Measurements from ENCODE around the gene VSIG8.

Gene VSIG8

DNA sequence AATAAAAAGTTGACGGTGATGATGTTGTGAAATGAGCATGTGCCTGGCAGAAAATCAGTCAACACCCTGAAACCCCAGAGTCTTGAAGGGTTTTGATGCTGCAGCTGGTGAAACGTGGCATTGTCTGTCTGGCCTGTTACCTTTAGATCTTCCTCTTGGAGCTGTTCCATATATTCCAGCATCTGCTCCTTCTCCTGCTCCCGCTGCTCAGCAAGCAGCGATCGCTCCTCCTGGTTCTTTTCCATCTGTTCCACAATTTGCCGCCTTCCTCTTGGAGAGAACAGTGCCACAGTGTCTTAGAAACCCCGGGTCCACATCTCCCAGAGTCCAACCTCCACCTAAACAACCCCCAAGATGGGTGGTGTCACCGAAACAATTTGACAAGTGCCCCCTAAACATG, 21.8 kb upstream of the VSIG8 start:
- H3K9me3 ChIP-seq (ENCODE audit: control insufficient read depth, low read length), result no peaks in the 10 kb centered on the region
- no peak overlapping the region for H3K4me3 ChIP-seq (ENCODE audit: insufficient read depth, low read depth, low read length, poor library complexity, severe bottlenecking)
- no peaks in the 10 kb centered on the region for H3K36me3 ChIP-seq (ENCODE audit: control insufficient read depth, insufficient read depth, low read length)
- peaks cover 8% of the 10 kb centered on the region for H3K4me1 ChIP-seq (ENCODE audit: control insufficient read depth, insufficient read depth, low read length, poor library complexity, severe bottlenecking)
- DNase-seq, result no peak
- H3K27me3 ChIP-seq (replicated peaks; ENCODE audit: control insufficient read depth, insufficient read depth, low read length, poor library complexity, severe bottlenecking), result no peaks in the 10 kb centered on the region
- H3K27ac ChIP-seq (ENCODE audit: insufficient read depth, low read length, poor library complexity, severe bottlenecking), result no peak overlapping the region

- Histone ChIP-seq H3K4me1 (ENCODE audit: control insufficient read depth, insufficient read depth, low read length, poor library complexity, severe bottlenecking) (peaks cover 8% of the 10 kb centered on the region), H3K9me3 (ENCODE audit: control insufficient read depth, low read length) (no peaks in the 10 kb centered on the region), H3K27me3 (replicated peaks; ENCODE audit: control insufficient read depth, insufficient read depth, low read length, poor library complexity, severe bottlenecking) (no peaks in the 10 kb centered on the region), H3K27ac (ENCODE audit: insufficient read depth, low read length, poor library complexity, severe bottlenecking) (no peak overlapping the region), H3K4me3 (ENCODE audit: insufficient read depth, low read depth, low read length, poor library complexity, severe bottlenecking) (no peak overlapping the region), H3K36me3 (ENCODE audit: control insufficient read depth, insufficient read depth, low read length) (no peaks in the 10 kb centered on the region)
- no peak for DNase-seq
Observed at GRCh38 chr1:159883134-159883533, 20.7 kb upstream of the VSIG8 start.

DNA sequence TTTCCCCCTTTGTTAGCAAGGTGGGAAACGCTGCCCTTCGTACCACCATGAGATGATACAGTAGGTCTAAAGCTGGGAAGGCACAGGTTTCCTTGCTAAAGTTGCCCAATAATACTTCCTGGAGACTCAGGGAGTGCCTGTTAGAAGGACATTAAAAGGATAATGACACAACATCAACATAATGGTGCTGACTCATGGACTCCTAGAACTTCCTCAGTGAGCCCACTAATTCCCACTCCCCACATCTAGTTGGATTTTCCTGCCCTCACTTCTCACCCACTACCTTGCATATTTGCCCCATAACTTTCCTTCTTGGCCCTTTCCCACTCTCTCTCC, 20.0 kb upstream of the VSIG8 start:
- Histone ChIP-seq H3K36me3 (ENCODE audit: control insufficient read depth, insufficient read depth, low read length) (no peaks in the 10 kb centered on the region), H3K9me3 (ENCODE audit: control insufficient read depth, low read length) (no peaks in the 10 kb centered on the region), H3K4me3 (ENCODE audit: insufficient read depth, low read depth, low read length, poor library complexity, severe bottlenecking) (no peak overlapping the region), H3K27me3 (replicated peaks; ENCODE audit: control insufficient read depth, insufficient read depth, low read length, poor library complexity, severe bottlenecking) (no peaks in the 10 kb centered on the region), H3K4me1 (ENCODE audit: control insufficient read depth, insufficient read depth, low read length, poor library complexity, severe bottlenecking) (peaks cover 8% of the 10 kb centered on the region), H3K27ac (ENCODE audit: insufficient read depth, low read length, poor library complexity, severe bottlenecking) (no peak overlapping the region)
- DNase-seq, result no peak

GRCh38 chr1:159881622-159882526, 19.4 kb upstream of the VSIG8 start:
- no peaks in the 10 kb centered on the region for H3K9me3 ChIP-seq (ENCODE audit: control insufficient read depth, low read length)
- H3K27me3 ChIP-seq (replicated peaks; ENCODE audit: control insufficient read depth, insufficient read depth, low read length, poor library complexity, severe bottlenecking), result no peaks in the 10 kb centered on the region
- peaks cover 8% of the 10 kb centered on the region for H3K4me1 ChIP-seq (ENCODE audit: control insufficient read depth, insufficient read depth, low read length, poor library complexity, severe bottlenecking)
- peak; percentile 13 to 48 (median 26) for DNase-seq
- no peaks in the 10 kb centered on the region for H3K36me3 ChIP-seq (ENCODE audit: control insufficient read depth, insufficient read depth, low read length)
- H3K27ac ChIP-seq (ENCODE audit: insufficient read depth, low read length, poor library complexity, severe bottlenecking), result no peak overlapping the region
- H3K4me3 ChIP-seq (ENCODE audit: insufficient read depth, low read depth, low read length, poor library complexity, severe bottlenecking), result no peak overlapping the region

DNA sequence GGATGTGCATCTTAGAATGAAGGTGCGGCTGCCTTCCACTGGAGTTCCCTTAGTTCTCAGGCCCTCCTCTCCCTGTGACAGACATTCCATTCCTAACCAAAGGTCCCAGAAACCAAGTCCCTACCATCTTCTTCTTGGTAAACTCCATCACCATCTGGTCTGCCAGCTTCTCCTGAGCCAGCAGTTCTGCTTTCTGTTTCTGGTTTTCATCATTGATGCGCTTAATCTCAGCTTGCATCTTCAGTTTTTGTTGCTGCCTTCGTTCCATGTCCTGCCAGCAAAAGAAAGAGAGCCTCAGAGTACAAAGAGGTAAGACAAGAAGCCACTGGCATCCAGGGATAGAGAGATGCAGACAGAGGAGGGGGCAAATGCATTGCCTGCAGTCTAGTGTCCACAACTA, 18.0 kb upstream of the VSIG8 start:
- Histone ChIP-seq H3K27me3 (replicated peaks; ENCODE audit: control insufficient read depth, insufficient read depth, low read length, poor library complexity, severe bottlenecking) (no peaks in the 10 kb centered on the region), H3K36me3 (ENCODE audit: control insufficient read depth, insufficient read depth, low read length) (no peaks in the 10 kb centered on the region), H3K9me3 (ENCODE audit: control insufficient read depth, low read length) (no peaks in the 10 kb centered on the region), H3K4me3 (ENCODE audit: insufficient read depth, low read depth, low read length, poor library complexity, severe bottlenecking) (no peak overlapping the region), H3K4me1 (ENCODE audit: control insufficient read depth, insufficient read depth, low read length, poor library complexity, severe bottlenecking) (peaks cover 8% of the 10 kb centered on the region), H3K27ac (ENCODE audit: insufficient read depth, low read length, poor library complexity, severe bottlenecking) (no peak overlapping the region)
- DNase-seq, result no peak

- no peak for DNase-seq
- Histone ChIP-seq H3K27ac (ENCODE audit: insufficient read depth, low read length, poor library complexity, severe bottlenecking) (no peak overlapping the region), H3K27me3 (replicated peaks; ENCODE audit: control insufficient read depth, insufficient read depth, low read length, poor library complexity, severe bottlenecking) (no peaks in the 10 kb centered on the region), H3K4me1 (ENCODE audit: control insufficient read depth, insufficient read depth, low read length, poor library complexity, severe bottlenecking) (peaks cover 8% of the 10 kb centered on the region), H3K9me3 (ENCODE audit: control insufficient read depth, low read length) (no peaks in the 10 kb centered on the region), H3K36me3 (ENCODE audit: control insufficient read depth, insufficient read depth, low read length) (no peaks in the 10 kb centered on the region), H3K4me3 (ENCODE audit: insufficient read depth, low read depth, low read length, poor library complexity, severe bottlenecking) (no peak overlapping the region)
Observed at GRCh38 chr1:159879977-159880376, 17.5 kb upstream of the VSIG8 start.

DNA sequence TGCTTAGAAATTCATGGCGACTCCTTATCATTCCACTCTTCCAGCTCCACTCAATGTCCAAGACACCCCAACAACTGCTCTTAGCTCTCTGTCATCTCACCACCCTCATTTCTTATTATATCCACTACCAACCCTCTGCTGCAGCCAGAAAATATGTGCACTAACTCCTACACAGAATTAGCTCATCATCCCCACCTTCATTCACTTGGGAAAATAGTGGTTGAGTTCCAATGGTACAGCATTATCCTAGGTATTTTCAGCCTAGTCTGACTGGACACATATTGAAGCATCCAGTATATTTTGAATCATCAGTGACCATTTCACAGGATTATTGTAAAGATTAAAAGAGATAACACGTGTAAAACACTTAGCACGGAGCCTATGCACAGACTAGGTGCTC, 16.7 kb upstream of the VSIG8 start:
- Histone ChIP-seq H3K4me1 (ENCODE audit: control insufficient read depth, insufficient read depth, low read length, poor library complexity, severe bottlenecking) (peaks cover 8% of the 10 kb centered on the region), H3K4me3 (ENCODE audit: insufficient read depth, low read depth, low read length, poor library complexity, severe bottlenecking) (no peak overlapping the region), H3K27ac (ENCODE audit: insufficient read depth, low read length, poor library complexity, severe bottlenecking) (no peak overlapping the region), H3K9me3 (ENCODE audit: control insufficient read depth, low read length) (no peaks in the 10 kb centered on the region), H3K36me3 (ENCODE audit: control insufficient read depth, insufficient read depth, low read length) (no peaks in the 10 kb centered on the region), H3K27me3 (replicated peaks; ENCODE audit: control insufficient read depth, insufficient read depth, low read length, poor library complexity, severe bottlenecking) (no peaks in the 10 kb centered on the region)
- no peak for DNase-seq

GRCh38 chr1:159877695-159878444, 15.4 kb upstream of the VSIG8 start:
- Histone ChIP-seq H3K9me3 (ENCODE audit: control insufficient read depth, low read length) (no peaks in the 10 kb centered on the region), H3K36me3 (ENCODE audit: control insufficient read depth, insufficient read depth, low read length) (no peaks in the 10 kb centered on the region), H3K27ac (ENCODE audit: insufficient read depth, low read length, poor library complexity, severe bottlenecking) (no peak overlapping the region), H3K4me1 (ENCODE audit: control insufficient read depth, insufficient read depth, low read length, poor library complexity, severe bottlenecking) (peaks cover 8% of the 10 kb centered on the region), H3K27me3 (replicated peaks; ENCODE audit: control insufficient read depth, insufficient read depth, low read length, poor library complexity, severe bottlenecking) (no peaks in the 10 kb centered on the region), H3K4me3 (ENCODE audit: insufficient read depth, low read depth, low read length, poor library complexity, severe bottlenecking) (no peak overlapping the region)
- DNase-seq, result no peak

GRCh38 chr1:159873530-159874143, 11.2 kb upstream of the VSIG8 start:
- Histone ChIP-seq H3K4me3 (ENCODE audit: insufficient read depth, low read depth, low read length, poor library complexity, severe bottlenecking) (no peak overlapping the region), H3K27ac (ENCODE audit: insufficient read depth, low read length, poor library complexity, severe bottlenecking) (no peak overlapping the region), H3K36me3 (ENCODE audit: control insufficient read depth, insufficient read depth, low read length) (no peaks in the 10 kb centered on the region), H3K27me3 (replicated peaks; ENCODE audit: control insufficient read depth, insufficient read depth, low read length, poor library complexity, severe bottlenecking) (no peaks in the 10 kb centered on the region), H3K4me1 (ENCODE audit: control insufficient read depth, insufficient read depth, low read length, poor library complexity, severe bottlenecking) (no peaks in the 10 kb centered on the region), H3K9me3 (ENCODE audit: control insufficient read depth, low read length) (no peaks in the 10 kb centered on the region)
- no peak for DNase-seq

- Histone ChIP-seq H3K36me3 (ENCODE audit: control insufficient read depth, insufficient read depth, low read length) (no peaks in the 10 kb centered on the region), H3K27ac (ENCODE audit: insufficient read depth, low read length, poor library complexity, severe bottlenecking) (no peak overlapping the region), H3K9me3 (ENCODE audit: control insufficient read depth, low read length) (no peaks in the 10 kb centered on the region), H3K27me3 (replicated peaks; ENCODE audit: control insufficient read depth, insufficient read depth, low read length, poor library complexity, severe bottlenecking) (no peaks in the 10 kb centered on the region), H3K4me1 (ENCODE audit: control insufficient read depth, insufficient read depth, low read length, poor library complexity, severe bottlenecking) (no peaks in the 10 kb centered on the region), H3K4me3 (ENCODE audit: insufficient read depth, low read depth, low read length, poor library complexity, severe bottlenecking) (no peak overlapping the region)
- DNase-seq, result no peak
Observed at GRCh38 chr1:159872891-159873290, 10.4 kb upstream of the VSIG8 start.

All from effector memory CD4-positive, alpha-beta T cell (primary cell).